Astrocyte (in vitro differentiated cells and primary cell): ENCODE measurements around the gene GABRB1. TPM values are rescaled to one million over a fixed set of nuclear protein-coding genes. Genes with fewer than 3 reads are reported as not detected.

Experiments used
- DNase-seq: peaks from one replicate; pipeline ENCODE4 v3.0.0-alpha.2; 2010; ENCODE audit warnings: low read depth
- FAIRE-seq: peaks from 2 replicates; lab custom pipeline; 2011; peaks lifted over from hg19 to GRCh38; lab: Jason Lieb, UNC
- H2AFZ ChIP-seq: 2 replicates; pipeline ENCODE4 v1.6.0; 2012; ENCODE audit warnings: low read depth, low read length, inconsistent platforms
- H3K27ac ChIP-seq: 2 replicates; pipeline ENCODE4 v1.5.1; 2011; ENCODE audit warnings: low read depth, low read length, inconsistent platforms
- H3K27me3 ChIP-seq: 2 replicates; pipeline ENCODE4 v1.6.0; 2011; ENCODE audit warnings: low read length, inconsistent platforms; ENCODE audit not compliant: insufficient read depth
- H3K36me3 ChIP-seq: 2 replicates; pipeline ENCODE4 v1.5.1; 2011; ENCODE audit warnings: low read length, inconsistent platforms; ENCODE audit not compliant: insufficient read depth
- H3K4me1 ChIP-seq: 2 replicates; pipeline ENCODE4 v1.5.1; 2011; ENCODE audit warnings: low read length, inconsistent platforms; ENCODE audit not compliant: insufficient read depth
- H3K4me2 ChIP-seq: 2 replicates; pipeline ENCODE4 v1.6.0; 2012; ENCODE audit warnings: low read length, inconsistent platforms
- H3K4me3 ChIP-seq: 2 replicates; pipeline ENCODE4 v1.5.1; 2011; ENCODE audit warnings: low read depth, mild to moderate bottlenecking, low read length, inconsistent platforms; ENCODE audit not compliant: insufficient read depth
- H3K79me2 ChIP-seq: 2 replicates; pipeline ENCODE4 v1.6.0; 2012; ENCODE audit warnings: mild to moderate bottlenecking, low read length, inconsistent platforms; ENCODE audit not compliant: insufficient read depth
- H3K9ac ChIP-seq: 2 replicates; pipeline ENCODE4 v1.6.0; 2012; ENCODE audit warnings: mild to moderate bottlenecking, low read length, inconsistent platforms
- H3K9me3 ChIP-seq: 2 replicates; pipeline ENCODE4 v1.5.1; 2012; ENCODE audit warnings: low read depth, mild to moderate bottlenecking, low read length, inconsistent platforms; ENCODE audit not compliant: insufficient read depth
- H4K20me1 ChIP-seq: 2 replicates; pipeline ENCODE4 v1.6.0; 2012; ENCODE audit warnings: low read length, inconsistent platforms; ENCODE audit not compliant: insufficient read depth
- H3K27ac Mint-ChIP-seq: one replicate; pipeline ENCODE4 v1.8.0; 2021; ENCODE audit warnings: mild to moderate bottlenecking, mixed read lengths; ENCODE audit not compliant: unreplicated experiment
- H3K27me3 Mint-ChIP-seq: one replicate; pipeline ENCODE4 v1.8.0; 2021; ENCODE audit warnings: low read depth, mixed read lengths; ENCODE audit not compliant: unreplicated experiment
- H3K36me3 Mint-ChIP-seq: one replicate; pipeline ENCODE4 v1.8.0; 2021; ENCODE audit warnings: low read depth, mixed read lengths; ENCODE audit not compliant: unreplicated experiment
- H3K4me1 Mint-ChIP-seq: one replicate; pipeline ENCODE4 v1.8.0; 2021; ENCODE audit warnings: low read depth, mixed read lengths; ENCODE audit not compliant: unreplicated experiment
- H3K4me3 Mint-ChIP-seq: one replicate; pipeline ENCODE4 v1.8.0; 2021; ENCODE audit warnings: mild to moderate bottlenecking, moderate library complexity, mixed read lengths; ENCODE audit not compliant: unreplicated experiment
- H3K9me3 Mint-ChIP-seq: one replicate; pipeline ENCODE4 v1.8.0; 2021; ENCODE audit warnings: mild to moderate bottlenecking, mixed read lengths; ENCODE audit not compliant: unreplicated experiment
- CTCF ChIP-seq: IDR thresholded peaks from 2 replicates; pipeline ENCODE4 v1.5.1; 2011; ENCODE audit warnings: low read depth, mild to moderate bottlenecking, inconsistent platforms, low read length, moderate library complexity; ENCODE audit not compliant: insufficient read depth
- EZH2 ChIP-seq: IDR thresholded peaks from 2 replicates; pipeline ENCODE4 v1.6.1; 2012; ENCODE audit warnings: mild to moderate bottlenecking, low read length, inconsistent platforms; ENCODE audit not compliant: insufficient read depth
- total RNA-seq: library from RNA; stranded (reverse); gene quantifications from 2 replicates; pipeline ENCODE4 v1.2.1, GENCODE V29; 2021

GABRB1 gene
- total RNA-seq, 1 donor from 2014 or later: not detected

GRCh38 chr4:47000406-47000805, 31.0 kb upstream of the GABRB1 start:
- Mint-ChIP-seq H3K27ac (no peak overlapping the region), H3K4me1 (no peaks in the 10 kb centered on the region)
- H3K27ac ChIP-seq: no peak overlapping the region

GRCh38 chr4:47002580-47002979, 28.8 kb upstream of the GABRB1 start:
- Histone ChIP-seq H3K9me3 (no peaks in the 10 kb centered on the region), H3K9ac (no peak overlapping the region), H4K20me1 (no peaks in the 10 kb centered on the region), H3K4me1 (no peaks in the 10 kb centered on the region), H3K27ac (no peak overlapping the region), H3K27me3 (no peaks in the 10 kb centered on the region), H3K4me2 (no peak overlapping the region), H3K79me2 (no peaks in the 10 kb centered on the region), H2AFZ (no peak overlapping the region), H3K36me3 (no peaks in the 10 kb centered on the region), H3K4me3 (no peak overlapping the region)
- Mint-ChIP-seq H3K4me1 (no peaks in the 10 kb centered on the region), H3K27me3 (peaks cover 4% of the 10 kb centered on the region), H3K36me3 (no peaks in the 10 kb centered on the region), H3K27ac (no peak overlapping the region), H3K9me3 (no peaks in the 10 kb centered on the region), H3K4me3 (no peak overlapping the region)
- no peak for DNase-seq
- FAIRE-seq: no peak
- TF ChIP-seq CTCF (peak; percentile 41), EZH2 (no peak)

More at GRCh38 chr4:47000406-47000805, 31.0 kb upstream of the GABRB1 start:
- Mint-ChIP-seq H3K27me3 (peaks cover 16% of the 10 kb centered on the region), H3K36me3 (no peaks in the 10 kb centered on the region), H3K4me3 (no peak overlapping the region), H3K9me3 (no peaks in the 10 kb centered on the region)
- Histone ChIP-seq H3K9ac (no peak overlapping the region), H3K27me3 (no peaks in the 10 kb centered on the region), H3K79me2 (no peaks in the 10 kb centered on the region), H3K9me3 (no peaks in the 10 kb centered on the region), H3K36me3 (no peaks in the 10 kb centered on the region), H3K4me1 (no peaks in the 10 kb centered on the region), H2AFZ (no peak overlapping the region), H3K4me2 (no peak overlapping the region), H4K20me1 (no peaks in the 10 kb centered on the region), H3K4me3 (no peak overlapping the region)
- DNase-seq (no peak), FAIRE-seq (no peak)
- no peak for TF ChIP-seq EZH2
- no peak for TF ChIP-seq CTCF

- no peak overlapping the region for H3K27ac ChIP-seq
- peak overlapping the region; percentile 39 for H3K4me2 ChIP-seq
- Mint-ChIP-seq H3K27ac (no peak overlapping the region), H3K4me1 (peaks cover 3% of the 10 kb centered on the region), H3K4me3 (no peak overlapping the region), H3K9me3 (no peaks in the 10 kb centered on the region), H3K36me3 (no peaks in the 10 kb centered on the region), H3K27me3 (no peaks in the 10 kb centered on the region)
- no peak overlapping the region for H3K9ac ChIP-seq
- no peak for FAIRE-seq
- no peak overlapping the region for H2AFZ ChIP-seq
- no peaks in the 10 kb centered on the region for H3K9me3 ChIP-seq
- no peaks in the 10 kb centered on the region for H3K36me3 ChIP-seq
- TF ChIP-seq EZH2: no peak
- no peak for TF ChIP-seq CTCF
- H3K79me2 ChIP-seq: no peaks in the 10 kb centered on the region
- no peak overlapping the region for H3K4me3 ChIP-seq
- DNase-seq: no peak
- no peaks in the 10 kb centered on the region for H3K4me1 ChIP-seq
- no peaks in the 10 kb centered on the region for H3K27me3 ChIP-seq
- no peaks in the 10 kb centered on the region for H4K20me1 ChIP-seq
Measured at GRCh38 chr4:47010347-47010911, 20.9 kb upstream of the GABRB1 start.
